Measurements from ENCODE around the gene HP.
A peak's percentile ranks its signal among the peaks of the same experiment; 100 is the strongest.
"Not testable (repeated sequence)": the region's sequence is repeated elsewhere in the genome, so short reads cannot be mapped to it uniquely, and the experiment has no call there.

Gene HP

GRCh38 chr16:72055911-72056310, 1.6 kb downstream of the HP start:
- no peak for DNase-seq (ENCODE audit: low read depth)
- H3K4me3 ChIP-seq (ENCODE audit: low read length), result no peak overlapping the region
- TF ChIP-seq, protein P1, sequence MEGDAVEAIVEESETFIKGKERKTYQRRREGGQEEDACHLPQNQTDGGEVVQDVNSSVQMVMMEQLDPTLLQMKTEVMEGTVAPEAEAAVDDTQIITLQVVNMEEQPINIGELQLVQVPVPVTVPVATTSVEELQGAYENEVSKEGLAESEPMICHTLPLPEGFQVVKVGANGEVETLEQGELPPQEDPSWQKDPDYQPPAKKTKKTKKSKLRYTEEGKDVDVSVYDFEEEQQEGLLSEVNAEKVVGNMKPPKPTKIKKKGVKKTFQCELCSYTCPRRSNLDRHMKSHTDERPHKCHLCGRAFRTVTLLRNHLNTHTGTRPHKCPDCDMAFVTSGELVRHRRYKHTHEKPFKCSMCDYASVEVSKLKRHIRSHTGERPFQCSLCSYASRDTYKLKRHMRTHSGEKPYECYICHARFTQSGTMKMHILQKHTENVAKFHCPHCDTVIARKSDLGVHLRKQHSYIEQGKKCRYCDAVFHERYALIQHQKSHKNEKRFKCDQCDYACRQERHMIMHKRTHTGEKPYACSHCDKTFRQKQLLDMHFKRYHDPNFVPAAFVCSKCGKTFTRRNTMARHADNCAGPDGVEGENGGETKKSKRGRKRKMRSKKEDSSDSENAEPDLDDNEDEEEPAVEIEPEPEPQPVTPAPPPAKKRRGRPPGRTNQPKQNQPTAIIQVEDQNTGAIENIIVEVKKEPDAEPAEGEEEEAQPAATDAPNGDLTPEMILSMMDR (conservative IDR thresholded peaks at IDR 0.05; ENCODE audit: low read depth, low read length), result no peak

GRCh38 chr16:72057313-72057712, 3.0 kb downstream of the HP start:
- not testable (repeated sequence) for H3K4me3 ChIP-seq (ENCODE audit: low read length); DNase-seq (ENCODE audit: low read depth)

DNA sequence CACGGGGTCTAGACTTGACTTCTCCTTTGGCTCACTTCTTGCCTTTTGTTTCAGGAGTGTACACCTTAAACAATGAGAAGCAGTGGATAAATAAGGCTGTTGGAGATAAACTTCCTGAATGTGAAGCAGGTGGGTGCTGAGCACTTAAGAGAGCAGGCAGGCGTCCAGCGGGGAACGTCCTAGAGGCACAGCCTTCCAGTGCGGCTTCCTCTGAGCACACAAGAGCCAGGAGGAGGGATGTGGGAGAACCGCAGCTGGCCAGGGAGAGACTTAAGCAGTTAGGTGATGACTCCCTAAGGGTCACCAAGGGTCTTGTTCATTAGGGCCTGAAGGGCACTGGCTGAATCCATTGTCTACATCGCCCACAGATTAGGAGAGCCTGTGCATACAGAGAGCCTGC, 4.8 kb downstream of the HP start:
- not testable (repeated sequence) for H3K4me3 ChIP-seq (ENCODE audit: low read length); DNase-seq (ENCODE audit: low read depth)

DNA sequence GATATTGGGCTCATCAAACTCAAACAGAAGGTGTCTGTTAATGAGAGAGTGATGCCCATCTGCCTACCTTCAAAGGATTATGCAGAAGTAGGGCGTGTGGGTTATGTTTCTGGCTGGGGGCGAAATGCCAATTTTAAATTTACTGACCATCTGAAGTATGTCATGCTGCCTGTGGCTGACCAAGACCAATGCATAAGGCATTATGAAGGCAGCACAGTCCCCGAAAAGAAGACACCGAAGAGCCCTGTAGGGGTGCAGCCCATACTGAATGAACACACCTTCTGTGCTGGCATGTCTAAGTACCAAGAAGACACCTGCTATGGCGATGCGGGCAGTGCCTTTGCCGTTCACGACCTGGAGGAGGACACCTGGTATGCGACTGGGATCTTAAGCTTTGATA, 6.1 kb downstream of the HP start:
- TF ChIP-seq, protein P1 (conservative IDR thresholded peaks at IDR 0.05; ENCODE audit: low read depth, low read length), result no peak
- H3K4me3 ChIP-seq (ENCODE audit: low read length), result no peak overlapping the region
- no peak for DNase-seq (ENCODE audit: low read depth)

DNA sequence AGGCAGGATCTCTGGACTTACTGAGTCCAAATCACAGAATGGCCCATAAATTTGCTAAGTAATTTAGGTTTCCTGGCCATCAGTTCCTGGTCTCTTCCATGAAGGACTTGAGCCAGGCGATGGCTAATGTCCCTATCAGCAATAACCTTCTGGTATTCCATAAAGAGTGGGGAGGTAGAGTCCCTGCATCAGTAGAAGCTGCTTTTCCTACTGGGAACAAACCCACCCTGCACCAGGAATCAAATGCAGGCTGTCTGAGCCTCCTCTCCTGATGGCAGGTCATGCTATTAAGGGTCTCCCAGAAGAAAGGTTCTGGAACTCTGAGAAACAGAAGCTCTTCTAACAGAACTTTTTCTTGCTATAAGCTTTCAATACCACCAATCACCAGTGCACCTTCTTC, 7.3 kb downstream of the HP start:
- no peak overlapping the region for H3K4me3 ChIP-seq (ENCODE audit: low read length)
- TF ChIP-seq, protein P1 (conservative IDR thresholded peaks at IDR 0.05; ENCODE audit: low read depth, low read length), result no peak
- no peak for DNase-seq (ENCODE audit: low read depth)

DNA sequence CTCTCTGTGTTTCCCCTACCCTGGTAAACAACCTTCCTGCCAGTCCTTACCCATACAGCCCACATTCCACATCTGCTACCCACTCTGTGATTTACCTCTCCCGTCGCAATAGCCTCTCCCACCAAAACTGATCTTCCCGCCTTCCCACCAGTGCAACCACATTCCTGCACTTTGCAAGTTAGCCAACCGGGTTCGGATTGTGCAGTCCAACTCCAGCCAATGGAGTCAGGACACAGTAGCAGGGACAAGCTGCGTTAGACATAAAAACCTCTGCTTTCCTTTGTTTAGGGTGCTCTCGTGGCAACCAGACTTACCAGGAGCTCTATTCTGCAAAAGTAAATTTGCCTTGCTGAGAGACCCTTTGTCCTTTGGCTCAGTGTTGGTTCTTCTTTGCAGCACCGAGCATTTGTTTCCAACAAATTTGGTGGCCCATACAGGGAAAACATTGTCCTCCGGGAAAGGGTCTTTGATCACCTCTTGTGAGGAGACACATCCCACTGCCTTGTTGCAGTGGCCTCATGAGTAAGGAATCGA, 10.1 kb downstream of the HP start:
- no peak overlapping the region for H3K4me3 ChIP-seq (ENCODE audit: low read length)
- TF ChIP-seq, protein P1 (conservative IDR thresholded peaks at IDR 0.05; ENCODE audit: low read depth, low read length), result no peak
- no peak for DNase-seq (ENCODE audit: low read depth)

DNA sequence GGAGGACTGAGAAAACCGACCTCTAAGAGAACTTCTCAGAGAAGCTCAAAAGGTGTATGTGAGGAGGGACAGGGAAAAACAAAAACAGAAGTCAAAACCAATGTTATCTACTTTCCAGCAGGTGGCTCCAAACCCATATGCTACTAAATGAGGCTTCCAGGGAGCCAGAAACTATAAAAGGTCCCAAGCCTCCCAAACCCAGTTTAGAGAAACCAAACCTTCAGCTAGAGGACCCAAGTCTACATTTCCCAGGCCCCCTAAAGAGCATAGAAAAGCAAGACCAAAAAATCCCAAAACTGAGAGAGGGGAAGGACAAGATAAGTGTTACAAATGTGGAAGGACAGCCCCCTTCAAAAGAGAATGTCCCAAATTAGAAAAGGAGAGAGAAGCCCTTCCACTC, 12.4 kb downstream of the HP start:
- TF ChIP-seq, protein P1 (conservative IDR thresholded peaks at IDR 0.05; ENCODE audit: low read depth, low read length), result peak; percentile 67
- peak; percentile 8 for DNase-seq (ENCODE audit: low read depth)
- H3K4me3 ChIP-seq (ENCODE audit: low read length), result no peak overlapping the region

DNA sequence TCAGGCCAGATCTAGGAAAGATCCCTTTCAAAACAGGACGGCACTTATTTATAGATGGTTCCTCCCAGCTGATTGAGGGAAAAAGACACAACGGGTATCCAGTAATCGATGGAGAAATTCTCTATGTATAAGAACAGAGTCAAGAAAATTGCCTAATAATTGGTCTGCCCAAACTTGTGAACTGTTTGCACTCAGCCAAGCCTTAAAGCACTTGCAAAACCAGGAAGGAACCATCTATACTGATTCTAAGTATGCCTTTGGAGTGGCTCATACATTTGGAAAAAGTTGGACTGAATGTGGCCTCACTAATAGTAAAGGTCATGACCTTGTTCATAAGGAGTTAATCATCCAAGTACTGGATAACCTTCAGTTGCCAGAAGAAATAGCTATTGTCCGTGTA, 14.6 kb downstream of the HP start:
- no peak overlapping the region for H3K4me3 ChIP-seq (ENCODE audit: low read length)
- DNase-seq (ENCODE audit: low read depth), result no peak
- TF ChIP-seq, protein P1 (conservative IDR thresholded peaks at IDR 0.05; ENCODE audit: low read depth, low read length), result no peak
